ENCODE measurements around the gene SLC6A9.

Gene SLC6A9

GRCh38 chr1:43971336-43971980, 59.8 kb downstream of the SLC6A9 start:
- no peak overlapping the region for H3K27ac ChIP-seq
- peaks cover 42% of the 10 kb centered on the region for H3K36me3 ChIP-seq
- no peak for TF ChIP-seq CTCF (IDR thresholded peaks at IDR 0.05; ENCODE audit: low read depth, low read length)
- no peaks in the 10 kb centered on the region for H3K27me3 ChIP-seq (ENCODE audit: insufficient read depth, low read depth, severe bottlenecking)
- H3K4me3 ChIP-seq (ENCODE audit: low read depth, low read length): no peak overlapping the region
- DNase-seq: no peak
- no peaks in the 10 kb centered on the region for H3K9me3 ChIP-seq (ENCODE audit: severe bottlenecking)

GRCh38 chr1:43970911-43971310, 60.4 kb downstream of the SLC6A9 start:
- DNase-seq: no peak
- Histone ChIP-seq H3K9me3 (ENCODE audit: severe bottlenecking) (no peaks in the 10 kb centered on the region), H3K27me3 (ENCODE audit: insufficient read depth, low read depth, severe bottlenecking) (no peaks in the 10 kb centered on the region), H3K4me3 (ENCODE audit: low read depth, low read length) (no peak overlapping the region), H3K36me3 (peaks cover 36% of the 10 kb centered on the region), H3K27ac (no peak overlapping the region)
- TF ChIP-seq CTCF (IDR thresholded peaks at IDR 0.05; ENCODE audit: low read depth, low read length): no peak

GRCh38 chr1:43970502-43970901, 60.8 kb downstream of the SLC6A9 start:
- TF ChIP-seq CTCF (IDR thresholded peaks at IDR 0.05; ENCODE audit: low read depth, low read length): no peak
- no peak overlapping the region for H3K27ac ChIP-seq
- DNase-seq: no peak

GRCh38 chr1:43969746-43970466, 61.4 kb downstream of the SLC6A9 start, which contains the start of gene DPH2:
Gene DPH2, plus strand, starts transcription at chr1:43970010. Its CDS starts 166 bp downstream, at chr1:43970176.
- no peak for TF ChIP-seq CTCF (IDR thresholded peaks at IDR 0.05; ENCODE audit: low read depth, low read length)
- Histone ChIP-seq H3K4me3 (ENCODE audit: low read depth, low read length) (peak within 1 kb of the TSS; percentile 62), H3K36me3 (peaks cover 34% of the 10 kb centered on the region), H3K9me3 (ENCODE audit: severe bottlenecking) (no peaks in the 10 kb centered on the region), H3K27me3 (ENCODE audit: insufficient read depth, low read depth, severe bottlenecking) (no peaks in the 10 kb centered on the region), H3K27ac (peak within 1 kb of the TSS; percentile 11; the same call in 1 of the 2 replicates)
- DNase-seq: peak; percentile 98

More at GRCh38 chr1:43970502-43970901, 60.8 kb downstream of the SLC6A9 start:
- peak overlapping the region; percentile 62 for H3K4me3 ChIP-seq (ENCODE audit: low read depth, low read length)
- H3K36me3 ChIP-seq: peaks cover 35% of the 10 kb centered on the region
- no peaks in the 10 kb centered on the region for H3K27me3 ChIP-seq (ENCODE audit: insufficient read depth, low read depth, severe bottlenecking)
- H3K9me3 ChIP-seq (ENCODE audit: severe bottlenecking): no peaks in the 10 kb centered on the region

GRCh38 chr1:43969416-43969745, 61.9 kb downstream of the SLC6A9 start:
- no peak for DNase-seq
- no peak for TF ChIP-seq CTCF (IDR thresholded peaks at IDR 0.05; ENCODE audit: low read depth, low read length)
- Histone ChIP-seq H3K27me3 (ENCODE audit: insufficient read depth, low read depth, severe bottlenecking) (no peaks in the 10 kb centered on the region), H3K27ac (no peak overlapping the region), H3K4me3 (ENCODE audit: low read depth, low read length) (peak overlapping the region; percentile 13), H3K36me3 (peaks cover 38% of the 10 kb centered on the region), H3K9me3 (ENCODE audit: severe bottlenecking) (no peaks in the 10 kb centered on the region)
